Neural cell (in vitro differentiated cells): ENCODE results near the gene PHF2.

Source experiments
- CTCF ChIP-seq: fragments of 450-650 bp; IDR thresholded peaks from 2 replicates; pipeline ENCODE4 v1.5.1; 2014; ENCODE audit warnings: antibody characterized with exemption, mild to moderate bottlenecking, moderate library complexity; ENCODE audit not compliant: poor library complexity, severe bottlenecking
- MXI1 ChIP-seq: fragments of 450-650 bp; conservative IDR thresholded peaks from 2 replicates; pipeline ENCODE4 v1.6.1; 2014; ENCODE audit warnings: antibody characterized with exemption, mild to moderate bottlenecking; ENCODE audit not compliant: poor library complexity, severe bottlenecking
- POLR2AphosphoS5 ChIP-seq: IDR thresholded peaks from 2 replicates; pipeline ENCODE4 v1.6.1; 2012
- RAD21 ChIP-seq: fragments of 450-650 bp; conservative IDR thresholded peaks from 2 replicates; pipeline ENCODE4 v1.6.1; 2014; ENCODE audit warnings: antibody characterized with exemption, mild to moderate bottlenecking, moderate library complexity
- REST ChIP-seq: IDR thresholded peaks from 2 replicates; pipeline ENCODE4 v1.6.1; 2012; ENCODE audit warnings: borderline replicate concordance

GRCh38 chr9:93546356-93546755 is 30.0 kb upstream of the PHF2 start:
- TF ChIP-seq RAD21 (no peak), MXI1 (no peak), REST (no peak), POLR2AphosphoS5 (no peak), CTCF (no peak)
